ENCODE measurements around the gene RAD52.

Gene RAD52

GRCh38 chr12:949453-950191 lies at the start of gene RAD52:
Gene RAD52 (minus strand): TSS chr12:949694. CDS start chr12:933058, 16,636 bp downstream.
- TF ChIP-seq, protein P1, sequence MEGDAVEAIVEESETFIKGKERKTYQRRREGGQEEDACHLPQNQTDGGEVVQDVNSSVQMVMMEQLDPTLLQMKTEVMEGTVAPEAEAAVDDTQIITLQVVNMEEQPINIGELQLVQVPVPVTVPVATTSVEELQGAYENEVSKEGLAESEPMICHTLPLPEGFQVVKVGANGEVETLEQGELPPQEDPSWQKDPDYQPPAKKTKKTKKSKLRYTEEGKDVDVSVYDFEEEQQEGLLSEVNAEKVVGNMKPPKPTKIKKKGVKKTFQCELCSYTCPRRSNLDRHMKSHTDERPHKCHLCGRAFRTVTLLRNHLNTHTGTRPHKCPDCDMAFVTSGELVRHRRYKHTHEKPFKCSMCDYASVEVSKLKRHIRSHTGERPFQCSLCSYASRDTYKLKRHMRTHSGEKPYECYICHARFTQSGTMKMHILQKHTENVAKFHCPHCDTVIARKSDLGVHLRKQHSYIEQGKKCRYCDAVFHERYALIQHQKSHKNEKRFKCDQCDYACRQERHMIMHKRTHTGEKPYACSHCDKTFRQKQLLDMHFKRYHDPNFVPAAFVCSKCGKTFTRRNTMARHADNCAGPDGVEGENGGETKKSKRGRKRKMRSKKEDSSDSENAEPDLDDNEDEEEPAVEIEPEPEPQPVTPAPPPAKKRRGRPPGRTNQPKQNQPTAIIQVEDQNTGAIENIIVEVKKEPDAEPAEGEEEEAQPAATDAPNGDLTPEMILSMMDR (IDR thresholded peaks at IDR 0.05), result peak; percentile 96 to 99
- H3K27me3 ChIP-seq, result no peaks in the 10 kb centered on the region
- DNase-seq, result peak; percentile 96 to 99
- intact Hi-C loops (cut with DNase I; ENCODE audit: low total_unique reads), result loop anchor here (5.0 to 10.0 kb wide), 3 partner anchors 125 to 382 kb away; no protein-coding TSS in a partner anchor
- peak within 1 kb of the TSS; percentile 84 for H3K4me3 ChIP-seq
- H3K9me3 ChIP-seq, result no peaks in the 10 kb centered on the region
- peaks cover 0 to 27% (median 9%) of the 10 kb centered on the region in 4 donors for H3K4me1 ChIP-seq
- H3K36me3 ChIP-seq, result no peaks in the 10 kb centered on the region
- H3K27ac ChIP-seq, result peak within 1 kb of the TSS; percentile 85 to 90

- H3K27ac ChIP-seq, result peak overlapping the region in 1 of 2 donors; percentile 44
- no peak for DNase-seq
- H3K4me1 ChIP-seq, result peaks cover 0 to 28% (median 14%) of the 10 kb centered on the region in 4 donors
- H3K4me3 ChIP-seq, result no peak overlapping the region
- intact Hi-C loops (cut with DNase I; ENCODE audit: low total_unique reads), result loop anchor here (10.0 kb wide), 2 partner anchors 97 to 597 kb away; partner anchors contain the start of gene FBXL14
- H3K27me3 ChIP-seq, result no peaks in the 10 kb centered on the region
- H3K36me3 ChIP-seq, result peaks cover 0 to 6% (median 5%) of the 10 kb centered on the region in 3 donors
- no peaks in the 10 kb centered on the region for H3K9me3 ChIP-seq
- TF ChIP-seq, protein P1 (IDR thresholded peaks at IDR 0.05), result no peak
These were observed 48.8 kb upstream of the RAD52 start for GRCh38 chr12:998020-998874.

DNA sequence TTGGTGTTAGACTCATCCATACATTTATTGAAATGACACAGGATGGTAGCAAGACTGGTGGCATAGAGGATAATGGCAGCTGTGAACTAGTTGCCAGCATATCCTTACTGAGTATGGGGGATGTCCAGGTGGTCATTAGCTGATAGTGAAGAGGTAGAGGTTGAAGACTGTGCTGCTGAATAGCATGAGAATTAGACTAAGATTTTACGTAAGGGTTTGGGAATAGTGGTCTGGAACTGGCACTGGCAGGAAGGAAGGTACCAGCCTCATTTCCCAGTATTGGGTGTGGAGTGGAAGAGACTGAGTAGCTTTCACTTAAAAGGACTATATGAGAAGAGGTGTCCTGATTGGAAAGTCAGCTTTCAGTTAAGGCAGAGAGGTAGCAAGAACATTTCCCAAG lies 48.0 kb upstream of the RAD52 start:
- peaks cover 0 to 35% (median 20%) of the 10 kb centered on the region in 4 donors for H3K4me1 ChIP-seq
- peak overlapping the region in 1 of 2 donors; percentile 44 for H3K27ac ChIP-seq
- H3K4me3 ChIP-seq, result no peak overlapping the region
- H3K36me3 ChIP-seq, result peaks cover 0 to 6% (median 5%) of the 10 kb centered on the region in 3 donors
- TF ChIP-seq, protein P1 (IDR thresholded peaks at IDR 0.05), result no peak
- no peaks in the 10 kb centered on the region for H3K9me3 ChIP-seq
- intact Hi-C loops (cut with DNase I; ENCODE audit: low total_unique reads), result loop anchor here (10.0 kb wide), 2 partner anchors 97 to 597 kb away; partner anchors contain the start of gene FBXL14
- DNase-seq, result no peak
- H3K27me3 ChIP-seq, result no peaks in the 10 kb centered on the region

DNA sequence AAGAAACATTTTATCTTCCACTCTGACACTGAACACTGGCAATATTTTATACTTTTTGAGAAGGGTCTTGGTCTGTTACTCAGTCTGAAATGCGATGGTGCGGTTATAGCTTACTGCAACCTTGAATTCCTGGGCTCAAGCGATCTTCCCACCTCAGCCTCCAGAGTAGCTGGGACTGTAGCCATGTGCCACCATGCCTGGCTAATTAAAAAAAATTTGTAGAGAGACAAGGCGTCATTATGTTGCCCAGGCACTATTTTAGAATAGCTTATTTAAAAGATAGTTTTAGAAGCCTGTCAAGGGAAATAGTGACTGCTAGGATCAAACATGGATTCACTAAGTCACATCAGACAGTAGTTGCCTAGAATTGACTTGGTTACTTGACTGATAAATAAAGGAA lies 47.4 kb upstream of the RAD52 start:
- no peak overlapping the region for H3K4me3 ChIP-seq
- peaks cover 0 to 6% (median 5%) of the 10 kb centered on the region in 3 donors for H3K36me3 ChIP-seq
- intact Hi-C loops (cut with DNase I; ENCODE audit: low total_unique reads), result loop anchor here (10.0 kb wide), 2 partner anchors 98 to 598 kb away; partner anchors contain the start of gene FBXL14
- peaks cover 0 to 41% (median 26%) of the 10 kb centered on the region in 4 donors for H3K4me1 ChIP-seq
- TF ChIP-seq, protein P1 (IDR thresholded peaks at IDR 0.05), result no peak
- no peaks in the 10 kb centered on the region for H3K9me3 ChIP-seq
- H3K27me3 ChIP-seq, result no peaks in the 10 kb centered on the region
- no peak for DNase-seq
- no peak overlapping the region for H3K27ac ChIP-seq

GRCh38 chr12:992647-993046 lies 43.2 kb upstream of the RAD52 start:
- Histone ChIP-seq H3K27ac (peak overlapping the region; percentile 29 to 98), H3K9me3 (no peaks in the 10 kb centered on the region), H3K27me3 (no peaks in the 10 kb centered on the region), H3K4me3 (peak overlapping the region; percentile 98), H3K36me3 (no peaks in the 10 kb centered on the region), H3K4me1 (peaks cover 0 to 43% (median 31%) of the 10 kb centered on the region in 4 donors)
- intact Hi-C loops (cut with DNase I; ENCODE audit: low total_unique reads), result loop anchor here (10.0 kb wide), 2 partner anchors 102 to 602 kb away; partner anchors contain the start of gene FBXL14
- no peak for DNase-seq
- TF ChIP-seq, protein P1 (IDR thresholded peaks at IDR 0.05), result no peak

Measured in tibial artery (tissue), 4 donors.